Fibroblast of lung (primary cell): ENCODE data around the gene SI. TPM values are rescaled to one million over a fixed set of nuclear protein-coding genes. Genes with fewer than 3 reads are reported as not detected.

Experiments used
- DNase-seq, 2 donors: peaks; one replicate each; pipeline versions ENCODE4 v3.0.0 to v3.0.0-alpha.2; 2010; ENCODE audit warnings: low read depth in 2 of 2
- H2AFZ ChIP-seq: 2 replicates; pipeline ENCODE4 v1.5.1; 2012; ENCODE audit warnings: low read length, control low read depth, inconsistent platforms
- H3K27ac ChIP-seq: 2 replicates; pipeline ENCODE4 v1.5.1; 2011; ENCODE audit warnings: low read length, control low read depth; ENCODE audit not compliant: insufficient read depth
- H3K27me3 ChIP-seq: 2 replicates; pipeline ENCODE4 v1.5.1; 2011; ENCODE audit warnings: mild to moderate bottlenecking, low read length; ENCODE audit not compliant: control insufficient read depth, insufficient read depth
- H3K36me3 ChIP-seq: 2 replicates; pipeline ENCODE4 v1.5.1; 2011; ENCODE audit warnings: low read length; ENCODE audit not compliant: control insufficient read depth, insufficient read depth
- H3K4me1 ChIP-seq: 2 replicates; pipeline ENCODE4 v1.5.1; 2011; ENCODE audit warnings: low read length; ENCODE audit not compliant: control insufficient read depth, insufficient read depth; ENCODE audit errors: extremely low read depth
- H3K4me2 ChIP-seq: 2 replicates; pipeline ENCODE4 v1.5.1; 2011; ENCODE audit warnings: low read length, control low read depth; ENCODE audit not compliant: insufficient read depth; ENCODE audit errors: extremely low read depth
- H3K4me3 ChIP-seq, 4 experiments: fragments of 200-600 bp in 1 of 4; sonication (generic) in 1 of 4; replicated peaks in 1 of 4; 2 replicates each; pipeline ENCODE4 v1.5.1; 2011 to 2016; ENCODE audit warnings: low read length in 4 of 4, low read depth in 3 of 4, mild to moderate bottlenecking in 3 of 4, control low read depth in 2 of 4, inconsistent platforms in 1 of 4, mixed read lengths in 1 of 4; ENCODE audit not compliant: insufficient read depth in 1 of 4; ENCODE audit errors: control extremely low read depth in 1 of 4
- H3K79me2 ChIP-seq: 2 replicates; pipeline ENCODE4 v1.5.1; 2012; ENCODE audit warnings: mild to moderate bottlenecking, low read length, inconsistent platforms; ENCODE audit not compliant: control insufficient read depth, insufficient read depth
- H3K9ac ChIP-seq: 2 replicates; pipeline ENCODE4 v1.5.1; 2011; ENCODE audit warnings: mild to moderate bottlenecking, low read length, control low read depth; ENCODE audit not compliant: insufficient read depth
- H3K9me3 ChIP-seq: 2 replicates; pipeline ENCODE4 v1.5.1; 2012; ENCODE audit warnings: low read depth, low read length; ENCODE audit not compliant: control insufficient read depth, insufficient read depth
- H4K20me1 ChIP-seq: 2 replicates; pipeline ENCODE4 v1.5.1; 2011; ENCODE audit warnings: low read length; ENCODE audit not compliant: control insufficient read depth, insufficient read depth; ENCODE audit errors: extremely low read depth
- EZH2 ChIP-seq: IDR thresholded peaks from 2 replicates; pipeline ENCODE4 v1.5.1; 2012; ENCODE audit warnings: low read length, control low read depth, mild to moderate bottlenecking; ENCODE audit errors: missing control alignments
- polyA plus RNA-seq, 2 donors: library from polyadenylated mRNA; depleted of rRNA in 1 of 2; stranded (reverse) in 1 of 2; unstranded in 1 of 2; fragments of >200 nt; gene quantifications; 2 replicates each; pipeline ENCODE4 v1.2.1, GENCODE V29; 2011 to 2012; ENCODE audit warnings: missing spikeins in 1 of 2
- total RNA-seq: library from RNA; depleted of rRNA; stranded (reverse); fragments of >200 nt; gene quantifications from 2 replicates; pipeline ENCODE4 v1.2.1, GENCODE V29; 2014
- TF ChIP-seq, protein P1 (sequence below), 2 donors: IDR thresholded peaks in 1 of 2; conservative IDR thresholded peaks in 1 of 2; 1 replicate in 1 of 2; 2 replicates in 1 of 2; pipeline ENCODE4 v1.5.1; 2011 to 2012; ENCODE audit warnings: low read length in 2 of 2, control low read depth in 1 of 2, inconsistent platforms in 1 of 2, low read depth in 1 of 2, mild to moderate bottlenecking in 1 of 2

Gene SI
- total and polyA plus RNA-seq, 2 donors (not counting 1 experiment from before 2014, with no cell fraction given), result not detected

GRCh38 chr3:165103616-165104015 is 25.3 kb upstream of the SI start:
- H3K27me3 ChIP-seq, result no peaks in the 10 kb centered on the region
- H3K4me3 ChIP-seq, result no peak overlapping the region
- H3K27ac ChIP-seq, result no peak overlapping the region
- no peaks in the 10 kb centered on the region for H4K20me1 ChIP-seq
- H3K9me3 ChIP-seq, result no peaks in the 10 kb centered on the region
- H3K9ac ChIP-seq, result no peak overlapping the region
- no peak for DNase-seq
- H3K36me3 ChIP-seq, result no peaks in the 10 kb centered on the region
- no peak overlapping the region for H3K4me2 ChIP-seq
- no peaks in the 10 kb centered on the region for H3K4me1 ChIP-seq
- H2AFZ ChIP-seq, result no peak overlapping the region
- TF ChIP-seq, protein P1, sequence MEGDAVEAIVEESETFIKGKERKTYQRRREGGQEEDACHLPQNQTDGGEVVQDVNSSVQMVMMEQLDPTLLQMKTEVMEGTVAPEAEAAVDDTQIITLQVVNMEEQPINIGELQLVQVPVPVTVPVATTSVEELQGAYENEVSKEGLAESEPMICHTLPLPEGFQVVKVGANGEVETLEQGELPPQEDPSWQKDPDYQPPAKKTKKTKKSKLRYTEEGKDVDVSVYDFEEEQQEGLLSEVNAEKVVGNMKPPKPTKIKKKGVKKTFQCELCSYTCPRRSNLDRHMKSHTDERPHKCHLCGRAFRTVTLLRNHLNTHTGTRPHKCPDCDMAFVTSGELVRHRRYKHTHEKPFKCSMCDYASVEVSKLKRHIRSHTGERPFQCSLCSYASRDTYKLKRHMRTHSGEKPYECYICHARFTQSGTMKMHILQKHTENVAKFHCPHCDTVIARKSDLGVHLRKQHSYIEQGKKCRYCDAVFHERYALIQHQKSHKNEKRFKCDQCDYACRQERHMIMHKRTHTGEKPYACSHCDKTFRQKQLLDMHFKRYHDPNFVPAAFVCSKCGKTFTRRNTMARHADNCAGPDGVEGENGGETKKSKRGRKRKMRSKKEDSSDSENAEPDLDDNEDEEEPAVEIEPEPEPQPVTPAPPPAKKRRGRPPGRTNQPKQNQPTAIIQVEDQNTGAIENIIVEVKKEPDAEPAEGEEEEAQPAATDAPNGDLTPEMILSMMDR (conservative IDR thresholded peaks at IDR 0.05 in 1 of 2, IDR thresholded peaks at IDR 0.05 in 1 of 2; ENCODE audit: low read depth in 1 of 2, low read length in 2 of 2), result no peak
- no peak for TF ChIP-seq EZH2
- H3K79me2 ChIP-seq, result no peaks in the 10 kb centered on the region

DNA sequence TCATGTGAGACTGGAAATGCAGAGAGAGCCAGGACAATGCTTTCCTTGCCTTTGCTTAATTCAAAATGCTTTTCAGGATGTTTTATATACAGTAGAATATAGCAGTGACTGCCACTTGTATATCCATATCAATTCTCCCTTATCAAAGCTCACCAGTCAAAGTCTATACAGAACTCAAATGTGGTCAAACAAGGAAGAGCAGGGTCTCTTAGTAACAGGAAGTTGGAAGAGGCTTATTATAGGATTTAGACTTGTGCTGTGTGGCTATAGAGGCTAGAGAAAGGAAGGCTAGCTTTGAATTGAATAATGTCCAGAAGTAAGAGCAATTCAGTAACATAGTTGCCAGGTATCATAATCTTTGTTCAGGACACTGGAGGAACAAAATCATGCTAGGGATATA is 4.4 kb upstream of the SI start:
- Histone ChIP-seq H3K9me3 (no peaks in the 10 kb centered on the region), H3K79me2 (no peaks in the 10 kb centered on the region), H3K27ac (no peak overlapping the region), H3K4me3 (no peak overlapping the region), H3K4me2 (no peak overlapping the region), H3K36me3 (no peaks in the 10 kb centered on the region), H3K4me1 (no peaks in the 10 kb centered on the region), H4K20me1 (no peaks in the 10 kb centered on the region), H2AFZ (no peak overlapping the region), H3K9ac (no peak overlapping the region), H3K27me3 (no peaks in the 10 kb centered on the region)
- no peak for DNase-seq
- TF ChIP-seq, protein P1 (conservative IDR thresholded peaks at IDR 0.05 in 1 of 2, IDR thresholded peaks at IDR 0.05 in 1 of 2; ENCODE audit: low read depth in 1 of 2, low read length in 2 of 2), result no peak
- no peak for TF ChIP-seq EZH2

GRCh38 chr3:165081183-165081582 is 2.9 kb upstream of the SI start:
- DNase-seq, result no peak
- Histone ChIP-seq H4K20me1 (no peaks in the 10 kb centered on the region), H3K36me3 (no peaks in the 10 kb centered on the region), H3K9ac (no peak overlapping the region), H3K79me2 (no peaks in the 10 kb centered on the region), H3K27ac (no peak overlapping the region), H3K27me3 (no peaks in the 10 kb centered on the region), H2AFZ (no peak overlapping the region), H3K4me1 (no peaks in the 10 kb centered on the region), H3K4me3 (no peak overlapping the region), H3K4me2 (no peak overlapping the region), H3K9me3 (no peaks in the 10 kb centered on the region)
- TF ChIP-seq, protein P1 (conservative IDR thresholded peaks at IDR 0.05 in 1 of 2, IDR thresholded peaks at IDR 0.05 in 1 of 2; ENCODE audit: low read depth in 1 of 2, low read length in 2 of 2), result no peak
- no peak for TF ChIP-seq EZH2
